GOT3 (cell line): ENCODE data around the gene VSTM2A.
"Not testable (repeated sequence)": the region's sequence is repeated elsewhere in the genome, so short reads cannot be mapped to it uniquely, and the experiment has no call there.

Source experiments
- DNase-seq: peaks from one replicate; lab custom pipeline; 2025; ENCODE audit warnings: mixed read lengths; lab: John Stamatoyannopoulos, UW

VSTM2A gene, protein sequence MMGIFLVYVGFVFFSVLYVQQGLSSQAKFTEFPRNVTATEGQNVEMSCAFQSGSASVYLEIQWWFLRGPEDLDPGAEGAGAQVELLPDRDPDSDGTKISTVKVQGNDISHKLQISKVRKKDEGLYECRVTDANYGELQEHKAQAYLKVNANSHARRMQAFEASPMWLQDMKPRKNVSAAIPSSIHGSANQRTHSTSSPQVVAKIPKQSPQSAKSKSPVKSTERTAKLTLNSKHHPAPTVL

DNA sequence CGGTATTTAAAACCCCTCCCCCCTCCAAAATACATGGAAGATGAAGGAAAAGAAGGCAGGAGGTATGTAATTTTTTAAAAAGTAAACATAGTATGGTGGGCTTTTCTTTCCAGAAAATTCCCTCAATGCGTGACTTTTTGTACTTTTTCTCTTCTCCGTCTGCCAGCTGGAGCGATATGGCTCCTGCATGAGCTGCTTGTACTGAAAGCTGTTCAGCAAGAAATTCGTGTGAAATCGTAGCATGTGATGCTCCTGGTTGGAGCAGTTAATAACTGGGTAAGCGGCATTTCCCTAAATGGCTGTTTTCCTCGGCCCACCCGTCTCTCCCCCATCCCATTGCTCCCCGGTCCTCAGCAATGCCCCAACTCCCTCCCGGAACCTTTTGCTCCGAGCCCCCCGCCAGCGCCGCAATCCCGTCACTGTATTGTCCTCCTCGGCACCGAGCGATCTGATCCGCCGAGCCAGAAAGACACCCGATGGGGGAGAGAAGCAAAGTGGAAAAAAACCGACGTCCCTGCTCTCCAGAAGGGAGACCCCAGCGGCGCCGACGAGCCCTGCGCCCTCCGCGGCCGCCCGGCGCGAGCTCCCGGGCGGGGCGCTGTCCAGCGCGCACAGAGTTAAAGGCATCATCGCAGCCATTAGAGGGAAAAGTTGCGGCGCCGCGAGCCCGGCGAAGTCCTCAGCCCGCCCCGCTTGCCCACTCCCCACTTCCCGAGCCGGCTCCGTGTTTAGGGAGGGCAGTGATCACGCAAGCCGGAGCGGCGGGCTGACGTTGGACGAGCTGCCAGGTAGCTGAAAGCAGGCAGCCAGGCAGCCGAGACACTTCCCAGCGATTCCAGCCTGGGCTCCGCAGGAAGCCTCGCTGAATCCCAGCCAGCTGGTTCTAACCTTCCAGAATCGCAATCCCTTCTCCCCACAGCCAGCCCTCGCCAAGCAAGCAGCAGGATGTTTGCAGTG is at the start of gene VSTM2A:
Gene VSTM2A (plus strand): TSS at position 707 of the 957 bp plus-strand sequence. CDS start 356 bp downstream, outside the sequence.
- no peak for DNase-seq

DNA sequence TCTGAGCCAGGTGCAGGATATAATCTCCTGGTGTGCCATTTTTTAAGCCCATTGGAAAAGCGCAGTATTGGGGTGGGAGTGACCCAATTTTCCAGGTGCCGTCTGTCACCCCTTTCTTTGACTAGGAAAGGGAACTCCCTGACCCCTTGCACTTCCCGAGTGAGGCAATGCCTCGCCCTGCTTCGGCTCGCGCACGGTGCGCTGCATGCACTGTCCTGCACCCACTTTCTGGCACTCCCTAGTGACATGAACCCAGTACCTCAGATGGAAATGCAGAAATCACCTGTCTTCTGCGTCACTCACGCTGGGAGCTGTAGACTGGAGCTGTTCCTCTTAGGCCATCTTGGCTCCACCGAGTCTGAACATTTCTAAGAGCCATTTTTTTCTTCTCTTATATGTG is 37.6 kb upstream of the VSTM2A start:
- not testable (repeated sequence) for DNase-seq

DNA sequence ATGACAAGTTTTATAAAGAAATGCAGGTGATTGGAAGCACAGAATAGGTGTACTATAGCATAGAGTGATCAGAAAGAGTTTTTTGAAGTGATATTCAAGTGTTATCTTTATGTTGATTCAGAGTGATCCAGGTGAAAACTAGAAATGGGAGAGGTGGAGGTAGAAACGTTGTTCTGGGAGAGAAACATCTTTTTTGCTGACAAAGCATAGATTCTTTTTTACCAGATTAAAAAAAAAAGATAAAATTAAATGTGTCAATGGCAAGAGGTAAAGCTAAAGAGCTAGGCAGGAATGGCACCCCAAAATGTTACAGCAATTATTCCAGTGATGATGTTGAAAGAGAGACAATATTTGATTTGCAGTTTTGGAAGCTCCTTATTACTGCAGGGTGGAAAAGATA is 12.6 kb upstream of the VSTM2A start:
- DNase-seq: no peak

DNA sequence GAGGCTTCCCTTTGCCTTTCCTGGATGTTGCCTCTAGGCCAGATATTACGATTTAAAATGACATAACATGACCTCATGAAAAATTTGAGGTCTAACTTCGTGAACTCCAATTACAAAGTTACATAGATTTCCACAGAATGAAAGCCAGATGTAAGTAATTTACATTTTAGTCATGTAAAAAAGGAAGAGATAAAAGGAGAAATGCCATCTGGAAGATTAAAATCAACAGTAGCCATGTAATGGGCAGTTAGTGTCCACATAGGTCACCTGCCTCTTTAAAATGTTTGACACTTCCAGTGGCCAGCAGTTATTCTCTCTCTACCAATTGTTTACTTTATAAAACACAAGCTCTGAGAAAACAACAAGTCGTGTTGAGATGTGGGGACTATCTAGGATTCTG is 4.1 kb upstream of the VSTM2A start:
- no peak for DNase-seq

DNA sequence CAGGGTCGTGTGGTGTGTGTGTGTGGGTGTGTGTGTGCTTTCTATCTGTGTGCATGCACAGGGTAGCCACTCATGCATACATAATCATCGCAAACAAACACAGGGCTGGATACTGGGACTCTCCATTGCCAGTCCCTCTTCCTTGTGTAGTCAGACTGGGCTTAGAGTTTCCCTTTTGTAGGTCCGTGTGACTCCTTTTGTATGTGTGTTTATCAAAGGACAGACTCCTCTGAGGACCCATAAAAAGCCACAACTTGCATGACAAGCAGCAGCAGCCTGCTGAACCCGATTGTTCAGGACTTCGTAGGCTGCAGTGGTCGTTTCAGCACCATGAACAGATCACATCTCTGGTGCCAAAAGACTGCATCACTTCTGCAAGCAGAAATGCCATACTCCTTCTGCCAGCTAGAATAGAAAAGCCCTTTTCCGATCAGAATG is 895 bp downstream of the VSTM2A start:
- no peak for DNase-seq

DNA sequence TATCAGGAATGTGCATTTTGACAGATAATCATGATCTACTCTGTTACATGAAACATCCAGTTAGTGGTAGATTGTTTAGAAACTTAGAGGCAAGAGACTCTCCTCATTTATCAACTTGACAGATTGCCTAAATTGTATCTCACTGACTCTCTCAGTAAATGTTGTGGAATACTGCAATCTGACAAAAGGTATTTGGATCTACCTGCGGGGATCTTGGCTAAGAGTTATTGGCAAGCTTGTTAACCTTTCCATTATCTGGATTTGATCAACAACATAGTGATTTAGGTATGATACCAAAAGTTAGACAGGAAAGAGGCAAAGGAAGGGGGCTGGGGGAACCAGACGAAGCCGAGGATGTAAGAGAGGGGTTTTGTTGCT is 2.0 kb downstream of the VSTM2A start:
- no peak for DNase-seq

DNA sequence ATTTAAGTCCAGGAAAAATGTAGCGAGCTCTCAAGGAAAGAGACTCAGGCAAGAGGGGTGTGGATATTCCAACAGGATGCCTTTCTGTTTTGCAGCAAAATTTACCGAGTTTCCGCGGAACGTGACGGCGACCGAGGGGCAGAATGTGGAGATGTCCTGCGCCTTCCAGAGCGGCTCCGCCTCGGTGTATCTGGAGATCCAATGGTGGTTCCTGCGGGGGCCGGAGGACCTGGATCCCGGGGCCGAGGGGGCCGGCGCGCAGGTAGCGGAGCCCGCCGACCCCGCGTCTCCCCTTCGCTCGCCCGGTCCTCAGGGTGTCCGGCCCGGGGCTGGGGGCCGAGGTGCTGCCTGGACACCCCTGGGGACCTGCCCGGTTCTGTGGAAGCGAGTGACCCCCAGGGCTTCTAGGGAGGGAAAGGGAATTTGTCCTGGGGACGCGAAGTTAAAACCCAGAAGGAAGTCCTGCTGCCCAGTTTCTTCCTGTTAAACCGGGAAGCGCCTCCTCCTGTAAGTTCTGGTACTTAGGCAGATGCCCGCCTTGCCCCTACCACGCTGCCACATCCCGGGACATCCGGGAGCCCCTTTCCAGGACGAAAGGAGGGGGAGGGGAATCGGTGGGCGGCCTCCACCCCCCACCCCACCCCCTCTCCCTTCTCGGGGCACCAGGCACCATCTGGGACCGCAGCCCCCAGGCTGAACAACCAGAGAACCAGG is 2.5 kb downstream of the VSTM2A start:
- no peak for DNase-seq

DNA sequence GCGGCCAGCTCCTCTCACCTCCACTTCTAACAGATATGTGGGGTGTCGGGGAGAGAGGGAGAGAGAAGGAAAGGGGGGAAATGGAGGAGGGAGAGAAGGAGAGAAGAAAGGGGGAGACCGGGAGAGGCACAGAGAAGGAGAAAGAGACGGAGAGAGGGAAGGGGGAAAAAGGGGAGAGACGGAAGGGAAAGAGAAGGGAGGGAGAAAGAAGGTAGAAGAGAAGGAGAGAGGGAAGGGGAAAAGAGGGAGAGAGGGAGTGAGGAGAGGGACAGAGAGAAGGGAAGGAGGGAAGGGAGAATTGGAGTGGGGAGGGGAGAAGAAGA is 3.0 kb downstream of the VSTM2A start:
- DNase-seq: no peak

DNA sequence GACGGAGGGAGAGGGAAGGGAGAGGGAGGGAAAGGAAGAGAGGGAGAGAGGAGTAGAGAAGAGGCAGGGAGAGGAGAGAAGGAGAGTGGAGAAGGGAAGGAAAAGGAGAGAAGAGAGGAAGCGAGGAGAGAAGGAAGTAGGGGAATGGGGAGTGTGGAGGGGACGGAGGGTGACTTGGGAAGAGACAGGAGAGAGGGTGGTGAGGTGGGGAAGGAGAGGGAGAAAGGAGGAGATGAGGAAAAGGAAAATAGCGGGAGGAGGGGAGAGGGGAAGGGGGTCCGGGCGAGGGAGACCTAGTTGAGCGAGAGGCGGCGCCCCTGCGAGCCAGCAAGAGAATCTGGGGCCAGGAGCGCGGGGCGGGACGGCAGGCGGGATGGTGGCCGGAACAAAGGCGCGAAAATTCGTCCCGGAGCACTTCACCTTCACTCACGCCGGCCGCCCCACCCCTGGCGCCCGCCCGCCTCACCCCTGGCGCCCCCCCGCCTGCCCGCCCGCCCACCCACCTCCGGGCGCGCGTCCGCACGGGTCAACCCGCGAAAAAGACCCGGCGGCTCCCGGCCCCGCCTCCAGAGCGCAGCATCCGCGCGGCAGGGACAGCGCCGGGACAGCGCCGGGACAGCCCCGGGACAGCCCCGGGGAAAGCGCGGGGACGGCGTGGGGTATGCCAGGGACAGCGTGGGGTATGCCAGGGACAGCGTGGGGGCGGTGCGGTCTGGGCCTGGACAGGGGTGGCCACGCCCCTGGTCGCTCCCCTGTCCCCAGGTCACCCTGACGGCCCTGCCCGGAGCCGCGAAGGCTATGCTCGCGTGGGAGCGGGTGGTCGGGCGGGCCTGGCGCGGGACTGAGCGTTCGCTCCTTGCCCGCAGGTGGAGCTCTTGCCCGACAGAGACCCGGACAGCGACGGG is 4.2 kb downstream of the VSTM2A start:
- no peak for DNase-seq

DNA sequence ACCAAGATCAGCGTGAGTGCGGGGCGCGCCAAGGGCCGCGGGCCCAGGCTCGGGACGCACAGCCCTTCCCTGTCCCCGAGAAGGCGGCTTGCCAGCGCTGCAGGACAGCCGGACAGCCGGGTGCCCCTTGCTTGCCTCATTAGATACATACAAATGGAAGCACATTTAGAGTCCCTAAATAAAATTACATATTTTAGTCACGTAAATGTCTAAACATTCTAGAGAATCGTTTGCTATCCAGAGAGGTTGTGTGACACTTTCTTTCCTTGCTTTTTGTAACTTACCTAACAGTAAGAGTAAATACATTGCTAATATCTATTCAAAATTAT is 4.8 kb downstream of the VSTM2A start:
- no peak for DNase-seq

DNA sequence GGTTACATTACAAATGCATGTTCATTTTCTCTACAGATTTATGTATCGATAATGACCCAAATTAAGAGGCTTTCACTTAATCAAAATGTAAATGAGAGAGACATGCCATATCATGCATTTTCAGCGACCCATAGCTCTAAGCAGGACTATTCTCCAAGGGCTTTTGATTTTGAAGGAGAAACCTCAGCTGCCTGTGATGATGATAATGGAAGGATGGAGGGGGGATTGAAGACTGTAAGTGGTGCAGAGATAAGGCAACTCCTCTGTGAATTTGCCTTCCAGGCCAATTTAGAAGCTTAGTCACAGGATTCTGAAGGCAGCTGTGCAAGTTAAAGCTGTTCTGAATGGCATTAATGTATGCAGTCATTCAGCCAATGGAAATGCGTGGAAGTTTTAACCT is 8.3 kb downstream of the VSTM2A start:
- DNase-seq: no peak

DNA sequence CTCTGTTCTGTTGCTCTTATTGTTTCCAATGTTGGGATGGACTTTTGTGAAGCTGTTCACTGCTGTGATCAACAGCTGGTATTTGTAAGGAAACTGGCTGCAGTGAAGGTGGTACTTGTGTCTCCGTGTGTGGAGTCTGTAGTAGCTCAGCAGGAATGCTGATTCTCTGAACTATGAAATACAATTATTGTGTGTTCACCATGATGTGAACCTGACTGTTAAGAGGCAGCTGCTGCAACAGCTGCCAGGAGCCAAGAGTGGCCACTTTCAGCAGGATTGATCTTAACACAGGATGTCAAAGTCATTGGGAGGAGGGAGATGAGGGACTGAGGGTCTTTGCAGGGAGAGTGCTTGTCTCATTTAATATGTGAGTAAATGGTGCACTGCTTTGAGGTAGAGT is 13.9 kb downstream of the VSTM2A start:
- DNase-seq: no peak

DNA sequence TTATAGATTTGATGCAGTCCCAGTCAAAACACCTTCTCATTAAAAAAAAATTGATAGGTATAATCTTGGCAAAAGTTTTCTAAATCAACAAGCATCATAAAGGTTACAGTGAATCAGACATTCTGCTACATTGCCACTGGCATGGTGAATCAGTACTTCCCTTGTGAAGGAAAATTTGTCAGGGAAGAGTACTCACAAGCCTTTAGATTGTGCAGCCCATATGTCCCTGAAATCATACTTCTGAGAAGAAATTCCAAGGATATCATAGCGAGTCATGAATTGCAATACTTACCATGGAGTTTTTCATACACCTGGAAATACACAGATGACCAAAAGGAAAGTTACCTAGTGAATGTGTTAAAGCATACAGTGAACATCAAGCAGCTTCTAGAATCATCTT is 17.2 kb downstream of the VSTM2A start:
- DNase-seq: no peak

DNA sequence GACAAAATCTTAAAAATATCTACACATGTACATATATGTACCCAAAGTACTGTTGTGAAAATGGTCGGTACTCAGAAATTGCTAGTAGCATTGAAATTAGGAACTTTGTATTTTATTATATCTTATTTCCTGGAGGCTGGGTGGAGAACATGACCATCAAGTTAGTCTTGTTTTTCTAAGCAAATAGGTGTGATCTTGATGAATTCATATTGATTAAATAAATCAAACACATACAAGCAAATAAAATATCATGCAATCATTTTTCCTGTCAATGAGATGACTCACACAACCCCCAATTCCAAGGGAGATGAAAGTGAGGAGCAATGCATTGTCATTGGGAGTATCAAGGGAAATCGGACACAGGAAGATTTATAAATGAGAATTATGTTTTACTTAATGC is 18.0 kb downstream of the VSTM2A start:
- DNase-seq: no peak

DNA sequence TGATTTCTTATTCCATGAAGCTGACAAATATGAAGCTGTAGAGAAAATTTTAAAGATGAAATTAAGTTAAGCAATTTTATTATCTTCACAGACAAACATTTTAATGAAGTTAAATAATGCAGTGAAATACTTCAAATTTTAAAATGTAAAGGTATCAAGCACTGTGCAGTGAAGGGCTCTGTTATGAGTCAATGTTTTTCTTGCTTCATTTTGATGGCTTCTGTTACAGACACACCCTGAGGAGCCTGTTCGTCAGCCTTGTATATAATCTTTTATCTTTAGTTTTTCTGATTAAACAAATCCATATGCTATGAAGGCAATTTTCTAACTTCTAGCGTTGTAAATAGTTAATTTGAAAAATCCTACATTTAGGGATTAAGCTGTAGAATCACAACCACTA is 18.5 kb downstream of the VSTM2A start:
- no peak for DNase-seq

DNA sequence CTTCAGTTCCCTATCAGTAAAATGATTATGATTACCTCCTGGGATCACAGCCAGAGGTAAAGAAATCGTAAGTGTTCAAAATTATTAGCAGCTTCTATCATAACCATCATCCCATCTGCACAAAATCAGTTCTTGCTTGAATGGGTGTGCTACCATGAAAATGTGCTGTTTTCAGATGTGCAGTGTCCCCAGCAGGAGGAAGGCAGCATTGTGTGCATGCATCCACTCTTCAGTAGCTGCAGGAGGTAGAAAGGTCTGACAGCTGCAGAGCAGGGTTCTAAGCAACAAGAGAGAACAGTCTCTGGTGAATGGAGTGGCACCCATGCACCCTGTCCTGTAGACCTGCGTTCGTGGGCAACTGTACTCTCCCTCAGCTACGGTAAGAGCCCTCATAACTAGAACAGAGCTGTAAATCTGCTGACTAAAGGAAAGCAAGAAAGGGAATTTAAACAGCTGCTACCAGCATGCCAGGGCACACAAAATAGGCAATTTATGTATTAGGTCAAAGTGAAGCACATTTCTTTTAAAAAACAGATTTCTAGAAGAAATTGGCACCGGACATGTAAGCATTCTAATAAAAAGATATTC is 21.2 kb downstream of the VSTM2A start:
- no peak for DNase-seq

DNA sequence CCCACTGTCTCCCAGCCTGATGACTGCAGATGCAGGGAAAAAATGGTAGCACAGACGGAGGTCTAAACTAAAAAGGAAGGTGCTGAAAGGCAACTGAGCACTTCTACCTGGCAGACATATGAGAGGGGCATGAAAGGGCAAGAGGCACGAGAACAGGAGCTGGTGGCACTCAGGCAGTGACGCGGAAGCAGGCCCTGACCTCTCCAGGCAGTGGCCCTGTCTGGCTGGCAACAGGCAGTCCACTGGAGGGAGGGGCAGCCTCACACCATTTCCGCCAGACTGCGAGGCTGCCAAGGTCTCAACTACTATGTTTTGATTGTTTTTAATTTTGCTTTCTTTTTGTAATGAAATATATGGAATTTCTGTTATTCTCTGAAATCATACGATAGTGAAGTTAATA is 23.3 kb downstream of the VSTM2A start:
- DNase-seq: no peak

DNA sequence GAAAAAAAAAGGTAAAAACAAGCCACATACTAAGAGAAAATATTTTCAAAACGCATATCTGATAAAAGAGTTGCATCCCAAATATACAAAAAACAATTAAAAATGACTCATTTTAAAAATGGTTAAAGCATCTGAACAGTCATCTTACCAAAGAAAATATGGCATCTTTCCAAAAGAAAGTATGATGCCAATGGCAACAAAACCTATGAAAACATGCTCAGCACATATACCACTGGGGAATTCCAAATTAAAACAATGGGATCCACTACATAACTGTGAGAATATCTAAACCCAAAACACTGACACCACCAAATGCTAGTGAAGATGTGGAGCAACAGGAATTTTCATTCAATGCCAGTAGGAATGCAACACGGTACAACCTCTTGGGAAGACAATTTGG is 39.3 kb downstream of the VSTM2A start:
- no peak for DNase-seq

DNA sequence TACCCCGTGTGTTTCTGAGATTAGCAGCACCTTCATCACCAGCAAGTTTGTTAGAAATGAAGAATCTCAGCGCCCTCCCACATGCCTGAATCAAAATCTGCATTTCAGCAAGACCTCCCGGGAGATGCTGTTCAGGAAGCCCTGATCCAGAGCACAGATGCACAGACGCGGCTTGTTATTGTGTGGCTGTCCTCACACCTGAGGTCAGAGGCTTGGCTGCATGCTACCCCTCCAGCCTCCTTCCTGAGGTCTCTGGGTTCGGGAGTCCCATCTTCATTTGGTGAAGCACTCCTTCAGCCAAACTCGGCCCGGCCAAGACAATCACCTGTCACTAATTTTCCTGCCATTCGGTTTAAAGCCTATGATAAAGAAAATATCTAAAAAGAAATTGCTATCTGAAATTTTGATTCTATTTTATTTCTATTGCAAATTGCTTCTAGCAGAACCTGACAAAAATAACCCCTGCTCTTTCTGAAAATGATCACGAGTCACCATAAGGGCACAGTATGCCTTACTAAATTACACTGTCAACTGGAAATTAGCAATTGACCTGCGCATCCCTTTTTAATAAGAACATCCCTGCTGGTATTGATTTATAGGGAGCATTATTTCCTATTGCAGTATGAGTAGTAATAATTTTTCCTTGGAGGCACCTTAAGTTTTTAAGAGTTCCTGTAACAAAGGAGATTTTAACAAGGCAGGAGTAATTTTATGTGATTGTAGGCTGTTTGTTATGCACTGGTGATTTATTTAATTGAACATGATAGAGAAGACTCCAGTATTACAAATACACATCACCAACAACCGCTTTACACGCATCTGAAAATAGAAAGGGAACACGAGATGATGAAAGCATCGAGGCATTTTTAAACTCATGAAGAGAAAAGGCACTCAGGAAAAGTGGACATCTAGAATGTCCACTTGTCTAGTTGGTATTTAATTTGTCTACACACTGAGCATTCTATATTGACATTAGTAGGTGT is 49.5 kb downstream of the VSTM2A start:
- DNase-seq: no peak

DNA sequence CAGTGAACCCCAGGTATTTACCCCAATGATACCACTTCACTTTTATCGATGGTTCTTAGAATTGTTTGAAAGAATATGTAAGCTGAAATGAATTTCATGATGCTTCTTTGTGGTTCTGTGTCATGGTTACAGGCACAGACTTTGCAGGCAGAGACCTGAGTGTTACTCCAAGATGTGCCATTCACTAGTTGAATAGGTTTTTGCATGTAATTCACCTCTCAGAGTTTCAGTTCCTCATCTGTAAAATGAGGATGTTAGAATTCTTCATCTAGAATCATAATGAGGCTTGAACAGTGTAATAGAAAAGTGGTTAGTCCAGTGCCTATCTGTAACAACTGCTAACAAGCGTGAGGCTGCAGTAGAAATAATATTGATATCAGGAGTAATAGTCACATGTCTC is 54.6 kb downstream of the VSTM2A start:
- DNase-seq: no peak
